NT2/D1 (cell line): ENCODE results near the gene RPAIN.

ENCODE experiments used
- DNase-seq: peaks from one replicate; pipeline ENCODE4 v3.0.0-alpha.2; 2011; ENCODE audit warnings: low read depth, low spot score
- H3K27me3 ChIP-seq: 2 replicates; pipeline ENCODE4 v1.6.0; 2011; ENCODE audit warnings: mild to moderate bottlenecking; ENCODE audit not compliant: insufficient read length, insufficient read depth
- H3K36me3 ChIP-seq: 2 replicates; pipeline ENCODE4 v1.6.1; 2011; ENCODE audit warnings: mild to moderate bottlenecking, low read length, mixed read lengths; ENCODE audit not compliant: insufficient read depth, insufficient read length
- H3K4me1 ChIP-seq: 2 replicates; pipeline ENCODE4 v1.5.1; 2011; ENCODE audit not compliant: insufficient read depth, insufficient read length
- H3K4me3 ChIP-seq: 2 replicates; pipeline ENCODE4 v1.5.1; 2011; ENCODE audit warnings: low read depth; ENCODE audit not compliant: insufficient read length
- H3K9ac ChIP-seq: 2 replicates; pipeline ENCODE4 v1.6.0; 2011; ENCODE audit warnings: low read depth; ENCODE audit not compliant: insufficient read length
- H3K9me3 ChIP-seq: 2 replicates; pipeline ENCODE4 v1.5.1; 2011; ENCODE audit warnings: mild to moderate bottlenecking, low read length; ENCODE audit not compliant: insufficient read depth
- SUZ12 ChIP-seq: IDR thresholded peaks from 2 replicates; pipeline ENCODE4 v1.6.1; 2011; ENCODE audit not compliant: insufficient read length, insufficient read depth; ENCODE audit errors: extremely low read depth
- YY1 ChIP-seq: IDR thresholded peaks from 2 replicates; pipeline ENCODE4 v1.6.1; 2011; ENCODE audit not compliant: insufficient read length, insufficient read depth
- ZNF274 ChIP-seq: IDR thresholded peaks from 2 replicates; pipeline ENCODE4 v1.6.1; 2011; ENCODE audit warnings: mild to moderate bottlenecking, low read depth, low read length

The RPAIN gene

DNA sequence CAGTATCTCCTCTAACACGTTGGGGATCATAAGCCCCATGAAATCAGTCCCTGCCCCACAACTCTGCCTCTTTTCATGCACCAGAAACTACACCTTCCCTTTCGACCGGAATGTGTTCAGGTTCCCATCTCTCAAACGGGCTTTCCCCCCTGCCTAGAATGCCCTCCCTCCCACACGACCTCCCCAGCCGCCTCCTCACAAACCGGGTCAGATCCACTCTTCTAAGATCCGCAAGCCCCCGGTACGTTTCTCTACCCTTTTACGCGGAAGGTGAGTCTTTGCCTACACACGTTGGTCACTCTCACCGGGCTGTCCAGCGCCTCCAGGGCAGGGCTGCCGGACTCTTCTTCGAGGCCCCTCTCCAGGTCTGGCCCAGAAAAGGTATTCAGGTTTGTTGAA lies 48.1 kb downstream of the RPAIN start:
- Histone ChIP-seq H3K9me3 (no peaks in the 10 kb centered on the region), H3K36me3 (peaks cover 26% of the 10 kb centered on the region), H3K4me1 (no peaks in the 10 kb centered on the region), H3K9ac (peak overlapping the region; percentile 98), H3K4me3 (peak overlapping the region; percentile 90), H3K27me3 (no peaks in the 10 kb centered on the region)
- no peak for TF ChIP-seq ZNF274
- TF ChIP-seq YY1 = no peak
- no peak for TF ChIP-seq SUZ12
- DNase-seq = no peak

DNA sequence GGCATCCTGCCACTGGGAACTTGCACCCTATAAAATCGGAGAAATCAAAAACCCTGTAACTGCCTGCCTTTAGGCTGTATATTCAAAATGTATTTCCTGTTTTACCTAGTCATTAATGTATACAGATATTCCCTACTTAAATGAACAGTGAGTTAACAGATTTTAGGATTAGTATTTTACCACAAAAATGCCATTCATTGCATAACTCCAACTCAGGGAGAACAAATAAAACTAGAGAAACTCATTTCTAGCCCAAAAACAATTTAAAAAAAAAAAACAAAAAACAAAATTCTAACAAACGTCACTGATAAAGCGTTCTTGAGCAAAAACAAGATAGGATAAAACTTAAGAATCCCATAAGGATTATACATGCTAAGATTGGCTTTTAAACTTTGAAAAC lies 52.5 kb downstream of the RPAIN start:
- no peaks in the 10 kb centered on the region for H3K4me1 ChIP-seq
- H3K9me3 ChIP-seq = no peaks in the 10 kb centered on the region
- TF ChIP-seq ZNF274 = no peak
- TF ChIP-seq YY1 = no peak
- no peak for TF ChIP-seq SUZ12
- no peaks in the 10 kb centered on the region for H3K27me3 ChIP-seq
- peaks cover 47% of the 10 kb centered on the region for H3K36me3 ChIP-seq
- H3K9ac ChIP-seq = no peak overlapping the region
- no peak for DNase-seq
- H3K4me3 ChIP-seq = no peak overlapping the region

DNA sequence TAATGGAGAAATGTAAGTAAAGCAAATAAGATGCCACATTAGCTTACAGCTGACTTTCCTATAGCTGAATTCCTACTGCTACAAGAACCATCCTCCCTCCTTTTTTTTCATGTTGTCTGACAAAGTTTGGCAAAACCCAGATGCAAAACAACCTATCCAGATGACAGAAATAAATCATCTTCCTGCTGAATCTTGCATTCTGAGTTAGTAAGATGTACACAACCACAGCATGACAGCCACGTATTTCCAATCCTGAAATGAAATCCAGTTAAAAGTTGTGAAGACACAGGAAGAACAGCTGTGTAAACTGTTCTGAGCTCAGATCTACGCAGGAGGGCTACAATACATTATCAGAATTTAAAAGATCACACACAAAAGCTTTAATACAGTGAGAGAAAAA lies 53.9 kb downstream of the RPAIN start:
- Histone ChIP-seq H3K4me1 (no peaks in the 10 kb centered on the region), H3K36me3 (peaks cover 61% of the 10 kb centered on the region), H3K4me3 (no peak overlapping the region), H3K27me3 (no peaks in the 10 kb centered on the region), H3K9ac (no peak overlapping the region), H3K9me3 (no peaks in the 10 kb centered on the region)
- DNase-seq = no peak
- TF ChIP-seq YY1 = no peak
- no peak for TF ChIP-seq ZNF274
- TF ChIP-seq SUZ12 = no peak

DNA sequence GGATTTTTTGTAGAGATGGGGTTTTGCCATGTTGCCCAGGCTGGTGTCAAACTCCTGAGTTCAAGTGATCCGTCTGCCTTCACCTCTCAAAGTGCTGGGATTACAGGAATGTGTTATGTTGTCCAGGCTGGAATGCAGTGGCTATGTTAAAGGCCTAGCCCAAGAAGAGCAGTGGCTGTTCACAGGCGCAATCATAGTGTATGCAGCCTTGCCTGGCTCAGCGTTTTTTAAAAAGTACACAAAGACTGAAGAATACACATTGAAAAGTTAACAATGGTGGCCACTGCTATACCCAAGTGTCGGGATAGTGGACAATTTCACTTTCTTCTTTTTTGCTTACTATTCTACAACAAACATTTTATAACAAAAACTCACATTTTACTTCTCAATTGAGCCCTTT lies 59.0 kb downstream of the RPAIN start:
- H3K9ac ChIP-seq = no peak overlapping the region
- no peaks in the 10 kb centered on the region for H3K27me3 ChIP-seq
- H3K4me1 ChIP-seq = no peaks in the 10 kb centered on the region
- H3K4me3 ChIP-seq = no peak overlapping the region
- no peaks in the 10 kb centered on the region for H3K9me3 ChIP-seq
- peaks cover 90% of the 10 kb centered on the region for H3K36me3 ChIP-seq
- TF ChIP-seq SUZ12 (no peak), YY1 (no peak), ZNF274 (no peak)
- no peak for DNase-seq

DNA sequence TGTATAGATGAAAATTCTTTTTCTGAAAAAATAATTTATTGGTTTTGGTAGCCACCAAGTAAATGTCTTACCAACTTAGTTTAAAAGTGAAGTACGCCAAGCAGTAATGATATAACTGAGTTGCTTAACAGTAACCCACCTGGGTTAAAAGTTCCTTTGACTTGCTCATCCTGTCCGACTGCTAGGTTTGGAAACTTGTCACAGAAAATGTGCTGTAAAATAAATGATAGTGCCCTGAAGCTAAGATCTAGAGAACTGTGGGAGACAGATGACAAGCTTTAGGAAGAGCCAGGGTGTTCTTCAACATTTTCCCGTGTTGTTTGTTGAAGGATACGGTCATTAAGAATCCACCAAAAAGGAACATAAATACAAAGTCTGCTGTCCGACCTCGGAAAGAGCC lies 61.0 kb downstream of the RPAIN start:
- no peaks in the 10 kb centered on the region for H3K27me3 ChIP-seq
- H3K4me1 ChIP-seq = no peaks in the 10 kb centered on the region
- H3K9me3 ChIP-seq = no peaks in the 10 kb centered on the region
- H3K9ac ChIP-seq = no peak overlapping the region
- peaks cover 85% of the 10 kb centered on the region for H3K36me3 ChIP-seq
- H3K4me3 ChIP-seq = no peak overlapping the region
- no peak for TF ChIP-seq ZNF274
- no peak for TF ChIP-seq YY1
- TF ChIP-seq SUZ12 = no peak
- DNase-seq = no peak

DNA sequence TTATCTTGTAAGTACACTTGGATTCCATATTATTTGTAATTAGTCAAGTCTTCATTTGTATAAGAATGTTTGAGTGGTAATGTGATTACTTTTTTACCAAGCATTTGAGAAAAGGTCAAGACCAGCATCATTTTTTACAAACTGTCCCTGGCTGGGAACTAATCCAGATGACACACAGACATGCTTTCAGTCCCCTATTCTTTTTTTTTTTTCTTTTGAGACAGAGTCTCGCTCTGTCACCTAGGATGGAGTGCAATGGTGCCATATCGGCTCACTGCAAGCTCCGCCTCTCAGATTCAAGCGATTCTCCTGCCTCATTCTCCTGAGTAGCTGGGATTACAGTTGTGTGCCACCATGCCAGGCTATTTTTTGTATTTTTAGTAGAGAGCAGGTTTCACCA lies 61.5 kb downstream of the RPAIN start:
- H3K9me3 ChIP-seq = no peaks in the 10 kb centered on the region
- no peak for TF ChIP-seq ZNF274
- TF ChIP-seq SUZ12 = no peak
- TF ChIP-seq YY1 = no peak
- H3K4me3 ChIP-seq = no peak overlapping the region
- no peak for DNase-seq
- no peaks in the 10 kb centered on the region for H3K4me1 ChIP-seq
- peaks cover 81% of the 10 kb centered on the region for H3K36me3 ChIP-seq
- no peaks in the 10 kb centered on the region for H3K27me3 ChIP-seq
- H3K9ac ChIP-seq = no peak overlapping the region
